ENCODE data around the gene LIN7C. TPM values are rescaled to one million over a fixed set of nuclear protein-coding genes. Genes with fewer than 3 reads are reported as not detected.

The LIN7C gene
- total and polyA plus RNA-seq, 2 donors (not counting 1 experiment from before 2014, with no cell fraction given) = 6.2 to 24.2 TPM

DNA sequence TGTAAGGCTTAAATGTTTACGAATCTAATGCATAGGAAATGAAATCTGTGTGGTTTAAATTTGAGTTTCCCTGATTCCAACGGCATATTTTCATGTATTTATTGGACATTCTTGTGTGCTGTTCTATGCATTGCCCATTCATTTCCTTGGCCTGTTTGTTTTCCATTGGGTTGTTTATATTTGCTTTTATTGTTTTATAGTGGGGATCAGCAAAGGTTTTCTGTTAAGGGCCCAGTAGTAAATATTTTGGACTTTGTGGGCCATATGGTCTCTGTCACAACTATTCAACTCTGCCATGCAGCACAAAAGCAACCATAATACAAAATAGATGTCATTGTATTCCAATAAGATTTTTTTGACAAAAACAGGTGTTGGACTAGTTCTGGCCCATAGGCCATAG is 28.7 kb downstream of the LIN7C start:
- WGBS (ENCODE audit: insufficient coverage) = 100% methylated on average over 1 of the region's 2 CpGs
- ChIA-PET POLR2A (no interaction called here), CTCF (interaction anchor here (4.2 to 4.6 kb wide), 2 partner anchors 9 to 20 kb away, joined by 27 to 28 read pairs; no protein-coding TSS in a partner anchor)
- DNase-seq (no peak), ATAC-seq (ENCODE audit: low read depth) (no peak)
- TF ChIP-seq CTCF (IDR thresholded peaks at IDR 0.05) (no peak), EZH2 (IDR thresholded peaks at IDR 0.05; ENCODE audit: borderline replicate concordance, insufficient read depth, low read depth, low read length, poor library complexity, severe bottlenecking) (no peak)
- Histone ChIP-seq H3K9ac (ENCODE audit: low read length) (no peak overlapping the region), H3K79me2 (ENCODE audit: control insufficient read depth, insufficient read depth, low read length) (no peaks in the 10 kb centered on the region), H3K4me3 (ENCODE audit: control extremely low read depth in 1 of 5, extremely low read depth in 1 of 5, insufficient read depth in 1 of 5, low read depth in 2 of 5, low read length in 4 of 5) (no peak overlapping the region), H3K27me3 (replicated peaks in 1 of 4; ENCODE audit: control extremely low read depth in 1 of 4, control insufficient read depth in 3 of 4, insufficient read depth in 4 of 4, low read length in 3 of 4) (no peaks in the 10 kb centered on the region), H3K36me3 (replicated peaks in 1 of 2; ENCODE audit: control extremely low read depth in 1 of 2, control insufficient read depth in 1 of 2, extremely low read depth in 1 of 2, insufficient read depth in 2 of 2, low read length in 1 of 2) (no peaks in the 10 kb centered on the region), H3K9me3 (ENCODE audit: control extremely low read depth in 1 of 3, control insufficient read depth in 2 of 3, insufficient read depth in 1 of 3, low read length in 2 of 3) (no peaks in the 10 kb centered on the region), H4K20me1 (ENCODE audit: control insufficient read depth, insufficient read depth, low read length, poor library complexity, severe bottlenecking) (no peaks in the 10 kb centered on the region), H3K4me2 (replicated peaks; ENCODE audit: low read depth, low read length, poor library complexity, severe bottlenecking) (no peak overlapping the region), H2AFZ (ENCODE audit: insufficient read depth, low read depth, low read length, poor library complexity, severe bottlenecking) (no peak overlapping the region), H3K4me1 (ENCODE audit: control insufficient read depth in 2 of 2, insufficient read depth in 2 of 2, low read length in 2 of 2) (no peaks in the 10 kb centered on the region), H3K27ac (ENCODE audit: low read length in 2 of 2) (no peak overlapping the region)
- Mint-ChIP-seq H3K27ac (no peak overlapping the region), H3K27me3 (no peaks in the 10 kb centered on the region), H3K9me3 (ENCODE audit: insufficient read depth) (no peaks in the 10 kb centered on the region), H3K4me3 (no peak overlapping the region), H3K4me1 (peaks cover 4% of the 10 kb centered on the region)
- intact Hi-C loops (cut with micrococcal nuclease) = no loop called here

DNA sequence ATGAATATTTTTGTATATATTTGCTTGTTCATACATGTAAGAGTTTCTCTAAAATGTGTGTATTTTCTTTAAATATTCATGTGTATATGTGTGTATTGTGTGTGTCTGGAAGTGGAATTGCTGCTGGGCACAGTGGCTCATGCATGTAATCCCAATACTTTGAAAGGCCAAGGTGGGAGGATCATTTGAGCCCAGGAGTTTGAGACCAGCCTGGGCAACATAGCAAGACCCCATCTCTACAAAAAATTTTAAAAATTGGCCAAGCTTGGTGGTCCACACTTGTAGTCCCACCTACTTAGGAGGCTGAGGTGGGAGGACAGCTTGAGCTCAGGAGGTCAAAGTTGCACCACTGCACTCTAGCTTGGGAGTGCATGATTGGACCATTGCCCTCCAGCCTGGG is 29.3 kb downstream of the LIN7C start:
- Mint-ChIP-seq H3K27ac (no peak overlapping the region), H3K9me3 (ENCODE audit: insufficient read depth) (no peaks in the 10 kb centered on the region), H3K4me3 (no peak overlapping the region), H3K4me1 (peaks cover 8% of the 10 kb centered on the region), H3K27me3 (no peaks in the 10 kb centered on the region)
- no peak overlapping the region for H3K4me3 ChIP-seq (ENCODE audit: control extremely low read depth in 1 of 5, extremely low read depth in 1 of 5, insufficient read depth in 1 of 5, low read depth in 2 of 5, low read length in 4 of 5)
- no peaks in the 10 kb centered on the region for H3K4me1 ChIP-seq (ENCODE audit: control insufficient read depth in 2 of 2, insufficient read depth in 2 of 2, low read length in 2 of 2)
- no peaks in the 10 kb centered on the region for H3K9me3 ChIP-seq (ENCODE audit: control extremely low read depth in 1 of 3, control insufficient read depth in 2 of 3, insufficient read depth in 1 of 3, low read length in 2 of 3)
- no peak for ATAC-seq (ENCODE audit: low read depth)
- TF ChIP-seq EZH2 (IDR thresholded peaks at IDR 0.05; ENCODE audit: borderline replicate concordance, insufficient read depth, low read depth, low read length, poor library complexity, severe bottlenecking) = no peak
- no peak for TF ChIP-seq CTCF (IDR thresholded peaks at IDR 0.05)
- H3K79me2 ChIP-seq (ENCODE audit: control insufficient read depth, insufficient read depth, low read length) = no peaks in the 10 kb centered on the region
- ChIA-PET POLR2A (no interaction called here), CTCF (interaction anchor here (4.2 to 4.6 kb wide), 2 partner anchors 9 to 21 kb away, joined by 27 to 28 read pairs; no protein-coding TSS in a partner anchor)
- H3K4me2 ChIP-seq (replicated peaks; ENCODE audit: low read depth, low read length, poor library complexity, severe bottlenecking) = no peak overlapping the region
- H3K27ac ChIP-seq (ENCODE audit: low read length in 2 of 2) = no peak overlapping the region
- peaks cover 0 to 2% (median 0%) of the 10 kb centered on the region in 4 experiments for H3K27me3 ChIP-seq (replicated peaks in 1 of 4; ENCODE audit: control extremely low read depth in 1 of 4, control insufficient read depth in 3 of 4, insufficient read depth in 4 of 4, low read length in 3 of 4)
- DNase-seq = no peak
- intact Hi-C loops (cut with micrococcal nuclease) = no loop called here
- H3K36me3 ChIP-seq (replicated peaks in 1 of 2; ENCODE audit: control extremely low read depth in 1 of 2, control insufficient read depth in 1 of 2, extremely low read depth in 1 of 2, insufficient read depth in 2 of 2, low read length in 1 of 2) = no peaks in the 10 kb centered on the region
- H4K20me1 ChIP-seq (ENCODE audit: control insufficient read depth, insufficient read depth, low read length, poor library complexity, severe bottlenecking) = no peaks in the 10 kb centered on the region
- no peak overlapping the region for H2AFZ ChIP-seq (ENCODE audit: insufficient read depth, low read depth, low read length, poor library complexity, severe bottlenecking)
- no peak overlapping the region for H3K9ac ChIP-seq (ENCODE audit: low read length)
